GM19099 (cell line): ENCODE data around the gene CCR4.

ENCODE experiments used
- POLR2A ChIP-seq: IDR thresholded peaks from 3 replicates; pipeline ENCODE4 v1.6.1; 2011; ENCODE audit warnings: low read depth; ENCODE audit not compliant: insufficient read length; ENCODE audit errors: extremely low read depth

The CCR4 gene

GRCh38 chr3:32951410-32951811, at the start of gene CCR4:
Gene CCR4 (plus strand): TSS chr3:32951644. CDS start chr3:32953423, 1,779 bp downstream.
- no peak for TF ChIP-seq POLR2A

GRCh38 chr3:32903953-32904352, 47.5 kb upstream of the CCR4 start:
- TF ChIP-seq POLR2A: no peak

GRCh38 chr3:32909999-32910398, 41.4 kb upstream of the CCR4 start:
- TF ChIP-seq POLR2A: no peak

- TF ChIP-seq POLR2A: no peak
These were observed 40.5 kb upstream of the CCR4 start for GRCh38 chr3:32910954-32911353.

DNA sequence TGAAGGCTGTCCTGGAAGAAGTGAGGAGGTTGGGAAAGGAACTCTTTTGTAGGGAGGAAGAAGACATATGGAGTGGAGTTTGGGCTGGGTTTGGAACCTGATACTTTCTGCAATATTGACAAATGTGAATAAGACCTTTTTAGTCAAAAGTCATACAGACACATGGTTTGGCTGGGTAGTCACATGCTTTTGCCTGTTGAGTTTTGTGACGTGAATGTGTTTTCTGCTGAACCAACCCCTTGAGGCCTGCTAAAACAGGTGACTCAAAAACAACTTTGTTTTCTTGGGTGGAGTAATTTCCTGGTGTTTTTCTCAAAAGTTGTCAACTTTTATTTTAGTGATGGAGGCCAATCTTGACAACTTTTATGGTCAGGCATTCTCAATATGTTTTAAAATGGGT, 39.4 kb upstream of the CCR4 start:
- TF ChIP-seq POLR2A: no peak

DNA sequence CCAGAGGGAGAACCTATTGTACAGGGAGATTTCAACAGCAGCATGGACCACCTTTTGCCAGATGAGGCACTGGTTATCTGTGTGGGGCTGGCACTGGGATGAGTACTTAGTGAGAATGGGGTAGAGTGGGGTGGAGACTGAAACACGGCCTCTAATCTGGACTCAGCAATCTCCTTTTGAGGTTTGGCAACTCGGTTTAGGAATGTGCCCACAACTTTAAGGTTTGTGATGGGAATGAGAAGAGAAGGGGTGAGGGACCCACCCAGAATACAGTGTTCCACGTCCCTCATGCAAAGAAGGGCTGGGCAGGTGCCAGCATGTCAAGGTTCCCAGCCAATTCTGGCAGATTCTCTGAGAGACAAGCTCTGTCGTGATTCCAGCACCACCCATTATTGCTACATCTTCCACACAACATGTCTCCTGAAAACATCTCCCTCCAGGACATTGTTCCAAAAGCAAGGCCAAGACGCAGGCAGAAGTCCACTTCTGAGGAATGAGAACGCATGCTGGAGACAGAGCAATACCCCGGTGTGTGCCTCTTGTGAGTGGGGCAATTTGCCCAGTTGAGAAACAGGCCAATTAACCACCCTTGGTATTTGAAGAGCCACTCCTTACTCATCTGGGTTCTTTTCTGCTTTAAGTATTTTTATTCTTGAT, 37.5 kb upstream of the CCR4 start:
- no peak for TF ChIP-seq POLR2A

GRCh38 chr3:32919920-32920319, 31.5 kb upstream of the CCR4 start:
- no peak for TF ChIP-seq POLR2A

- no peak for TF ChIP-seq POLR2A
These were observed 29.4 kb upstream of the CCR4 start for GRCh38 chr3:32922078-32922477.

- TF ChIP-seq POLR2A: no peak
These were observed 21.3 kb upstream of the CCR4 start for GRCh38 chr3:32930161-32930560.

DNA sequence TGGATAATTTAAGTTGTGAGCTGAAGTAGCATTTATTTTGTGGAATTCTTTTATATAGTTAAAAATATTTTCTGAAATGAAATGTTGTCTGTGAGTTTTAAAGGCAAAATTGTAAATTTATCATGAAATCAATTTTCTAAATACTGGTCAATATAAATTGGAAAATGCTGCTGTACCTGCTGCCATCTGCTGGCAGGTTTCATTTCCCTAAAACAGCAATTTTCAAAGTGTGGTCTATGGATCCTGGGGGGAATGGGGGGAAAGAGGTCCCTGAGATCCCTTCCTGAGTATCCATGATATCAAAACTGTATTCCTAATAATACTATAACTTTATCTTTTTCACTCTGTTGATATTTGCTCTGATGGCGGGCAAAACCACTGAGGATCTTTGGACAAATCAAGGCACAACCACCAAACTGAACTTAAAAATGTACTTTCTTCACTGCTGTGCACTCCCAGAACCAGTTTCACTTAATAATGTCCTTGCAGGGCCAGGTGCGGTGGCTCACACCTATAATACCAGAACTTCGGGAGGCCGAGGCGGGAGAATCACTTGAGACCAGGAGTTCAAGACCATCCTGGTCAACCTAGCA, 17.2 kb upstream of the CCR4 start:
- no peak for TF ChIP-seq POLR2A

DNA sequence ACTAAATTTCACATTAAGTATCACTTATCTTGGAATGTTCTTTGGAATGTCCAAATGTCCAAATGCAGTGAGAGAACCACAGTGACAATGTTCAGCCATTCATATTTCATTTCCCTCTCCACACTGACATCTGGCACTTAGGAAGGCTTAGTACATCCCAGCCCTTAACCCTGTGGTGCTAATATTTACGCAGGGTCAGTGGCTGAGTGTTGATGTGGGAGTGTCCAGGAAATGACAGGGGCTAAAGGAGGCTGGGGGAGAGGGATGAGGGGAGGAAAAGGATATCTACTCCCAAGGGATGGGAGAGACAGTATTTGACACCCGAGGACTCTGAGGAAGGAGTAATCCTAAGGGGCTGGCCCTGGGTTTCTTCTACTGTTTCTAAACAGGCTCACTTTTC, 14.1 kb upstream of the CCR4 start:
- no peak for TF ChIP-seq POLR2A

DNA sequence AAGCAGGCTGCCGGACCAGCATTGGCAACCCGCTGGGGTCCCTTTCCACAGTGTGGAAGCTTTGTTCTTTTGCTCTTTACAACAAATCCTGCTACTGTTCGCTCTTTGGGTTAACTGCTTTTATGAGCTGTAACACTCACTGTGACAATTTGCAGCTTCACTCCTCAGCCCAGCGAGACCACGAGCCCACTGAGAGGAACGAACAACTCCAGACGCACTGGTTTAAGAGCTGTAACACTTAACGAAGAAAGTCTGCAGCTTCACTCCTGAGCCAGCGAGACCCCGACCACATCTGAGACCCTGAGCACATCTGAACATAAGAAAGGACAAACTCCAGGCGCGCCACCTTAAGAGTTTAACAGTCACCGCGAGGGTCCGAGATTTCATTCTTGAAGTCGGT, 10.7 kb upstream of the CCR4 start:
- TF ChIP-seq POLR2A: no peak

DNA sequence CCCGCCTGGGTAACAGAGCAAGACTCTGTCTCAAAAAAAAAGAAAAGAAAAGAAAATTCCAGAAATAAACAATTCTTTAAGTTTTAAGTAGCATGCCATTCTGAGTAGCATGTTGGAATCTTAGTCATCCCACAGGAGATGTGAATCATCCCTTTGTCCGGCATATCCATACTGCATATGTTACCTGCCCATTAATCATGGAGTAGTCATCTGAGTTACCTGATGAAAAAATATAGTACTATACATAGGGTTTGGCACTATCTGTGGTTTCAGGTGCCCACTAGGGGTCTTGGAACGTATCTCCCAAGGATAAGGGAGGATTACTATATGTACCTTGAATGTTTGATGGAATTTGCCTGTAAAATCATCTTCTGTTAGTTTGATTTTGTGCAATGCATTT, 6.3 kb upstream of the CCR4 start:
- no peak for TF ChIP-seq POLR2A

- TF ChIP-seq POLR2A: no peak
These were observed 4.3 kb upstream of the CCR4 start for GRCh38 chr3:32946973-32947788.

DNA sequence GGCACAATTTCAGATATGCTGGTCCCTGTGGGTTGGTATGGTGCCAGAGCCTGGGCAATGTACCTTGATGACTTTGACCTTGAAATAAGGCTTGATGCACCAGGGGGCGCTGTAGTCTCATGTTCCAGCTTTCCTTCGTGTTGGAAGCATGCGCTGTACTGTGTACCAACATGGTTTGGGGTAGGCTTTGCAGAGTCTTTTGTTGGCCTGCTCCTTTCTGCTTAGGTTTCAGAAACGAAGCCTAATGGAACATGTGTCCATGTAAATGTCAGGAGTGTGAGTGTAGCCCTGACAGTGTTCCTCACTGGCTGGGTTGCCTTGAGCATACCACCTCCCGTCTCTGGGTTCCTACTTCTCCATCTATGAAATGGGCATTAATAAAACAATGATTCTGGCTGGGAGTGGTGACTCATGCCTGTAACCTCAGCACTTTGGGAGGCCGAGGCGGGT, 3.6 kb upstream of the CCR4 start:
- TF ChIP-seq POLR2A: no peak
